ENCODE measurements around the gene PPFIBP2. TPM values are rescaled to one million over a fixed set of nuclear protein-coding genes. Genes with fewer than 3 reads are reported as not detected.

The PPFIBP2 gene
- polyA plus RNA-seq, 2 of the 4 experiments (the other 2 are of a cell fraction), result 13.4 to 32.5 TPM

- H3K4me3 ChIP-seq, result no peak overlapping the region
- peak overlapping the region; percentile 76 to 92 for H3K27ac ChIP-seq
- POLR2A ChIA-PET, result interaction anchor here (1.0 to 1.3 kb wide), 3 partner anchors 18 to 29 kb away, joined by 4 read pairs; no protein-coding TSS in a partner anchor
- no peaks in the 10 kb centered on the region for H3K9me3 ChIP-seq
- peak; percentile 84 to 87 for ATAC-seq
- H3K4me2 ChIP-seq, result peak overlapping the region; percentile 42
- peak; percentile 22 to 83 for DNase-seq (ENCODE audit: low read depth in 1 of 2, low spot score in 1 of 2)
- CTCF ChIA-PET, result interaction anchor here (0.6 to 2.4 kb wide), 6 partner anchors 9 to 65 kb away, joined by 3 to 11 read pairs (median 4); no protein-coding TSS in a partner anchor
- WGBS (ENCODE audit: missing lambda C conversion rate), result 43% methylated on average over 6 of the region's 6 CpGs
- no peak for FAIRE-seq
- H3K4me1 ChIP-seq, result peaks cover 68% of the 10 kb centered on the region
- no peak for TF ChIP-seq RARB (CRISPR knock-in tag; IDR thresholded peaks at IDR 0.05)
- no peak for TF ChIP-seq CBX2 (IDR thresholded peaks at IDR 0.05; ENCODE audit: borderline replicate concordance, low read depth)
- peak; percentile 55; the same call in 1 of the 2 replicates for TF ChIP-seq MAX (IDR thresholded peaks at IDR 0.05)
- no peak for TF ChIP-seq SREBF2 (IDR thresholded peaks at IDR 0.05)
- TF ChIP-seq RAD21 (conservative IDR thresholded peaks at IDR 0.05 in 1 of 2, IDR thresholded peaks at IDR 0.05 in 1 of 2), result 0 out of 5 replicates have a peak, but pooled peaks of 1 of the 2 experiments have one; percentile 19
- TF ChIP-seq FOSL2 (IDR thresholded peaks at IDR 0.05), result 0 out of 2 replicates have a peak, but pooled peaks have one; percentile 38
- TF ChIP-seq FOSL2 (CRISPR knock-in tag; IDR thresholded peaks at IDR 0.05), result peak; percentile 80
- no peak for TF ChIP-seq ESRRA (IDR thresholded peaks at IDR 0.05; ENCODE audit: borderline replicate concordance, low read length)
- no peak for TF ChIP-seq KDM5A (IDR thresholded peaks at IDR 0.05)
- TF ChIP-seq CBX8 (IDR thresholded peaks at IDR 0.05), result no peak
- TF ChIP-seq BCL3 (IDR thresholded peaks at IDR 0.05), result no peak
- TF ChIP-seq MAZ (IDR thresholded peaks at IDR 0.05; ENCODE audit: borderline replicate concordance, low read depth, low read length), result no peak
- no peak for TF ChIP-seq ZFP36 (IDR thresholded peaks at IDR 0.05; ENCODE audit: borderline replicate concordance, partially characterized antibody)
- peak; percentile 37; the same call in 1 of the 2 replicates for TF ChIP-seq JUNB (IDR thresholded peaks at IDR 0.05)
- TF ChIP-seq JUN (IDR thresholded peaks at IDR 0.05), result peak in 1 of 2 experiments; percentile 47; a peak in 1 of 5 replicates
- TF ChIP-seq REST (IDR thresholded peaks at IDR 0.05), result no peak
- no peak for TF ChIP-seq HDAC2 (IDR thresholded peaks at IDR 0.05)
- peak; percentile 43 for TF ChIP-seq GATA3 (IDR thresholded peaks at IDR 0.05; ENCODE audit: borderline replicate concordance)
- TF ChIP-seq HOXB5 (CRISPR knock-in tag; IDR thresholded peaks at IDR 0.05), result no peak
- no peak for TF ChIP-seq NFE2L2 (conservative IDR thresholded peaks at IDR 0.05; ENCODE audit: low read length)
- no peak for TF ChIP-seq ZC3H11A (IDR thresholded peaks at IDR 0.05)
- no peak for TF ChIP-seq PHF8 (IDR thresholded peaks at IDR 0.05; ENCODE audit: borderline replicate concordance, low read depth)
- no peak for TF ChIP-seq EHF (CRISPR knock-in tag; IDR thresholded peaks at IDR 0.05)
- no peak for TF ChIP-seq CTCF (IDR thresholded peaks at IDR 0.05)
- TF ChIP-seq HES2 (IDR thresholded peaks at IDR 0.05), result peak; percentile 72
- TF ChIP-seq FOSB (CRISPR knock-in tag; IDR thresholded peaks at IDR 0.05), result no peak
- no peak for TF ChIP-seq MAFK (IDR thresholded peaks at IDR 0.05; ENCODE audit: partially characterized antibody)
- TF ChIP-seq ATOH8 (CRISPR knock-in tag; IDR thresholded peaks at IDR 0.05; ENCODE audit: low read depth), result no peak
- no peak for TF ChIP-seq POLR2AphosphoS2 (conservative IDR thresholded peaks at IDR 0.05; ENCODE audit: low read length)
- 0 out of 3 replicates have a peak, but pooled peaks have one; percentile 19 for TF ChIP-seq SMC3 (IDR thresholded peaks at IDR 0.05)
- TF ChIP-seq EP300 (IDR thresholded peaks at IDR 0.05), result no peak
- TF ChIP-seq BHLHE40 (IDR thresholded peaks at IDR 0.05; ENCODE audit: low read depth, low read length), result no peak
- TF ChIP-seq HOXA7 (CRISPR knock-in tag; IDR thresholded peaks at IDR 0.05), result no peak
- TF ChIP-seq POLR2A (IDR thresholded peaks at IDR 0.05; ENCODE audit: low read length), result no peak
- TF ChIP-seq HOXB13 (CRISPR knock-in tag; IDR thresholded peaks at IDR 0.05; ENCODE audit: low read depth), result no peak
- no peak for TF ChIP-seq TP53 (CRISPR knock-in tag; IDR thresholded peaks at IDR 0.05)
These were observed 86.5 kb downstream of the PPFIBP2 start for GRCh38 chr11:7600205-7600775.

Measured in A549 (cell line).